ENCODE data around the gene WDFY4.

The WDFY4 gene

DNA sequence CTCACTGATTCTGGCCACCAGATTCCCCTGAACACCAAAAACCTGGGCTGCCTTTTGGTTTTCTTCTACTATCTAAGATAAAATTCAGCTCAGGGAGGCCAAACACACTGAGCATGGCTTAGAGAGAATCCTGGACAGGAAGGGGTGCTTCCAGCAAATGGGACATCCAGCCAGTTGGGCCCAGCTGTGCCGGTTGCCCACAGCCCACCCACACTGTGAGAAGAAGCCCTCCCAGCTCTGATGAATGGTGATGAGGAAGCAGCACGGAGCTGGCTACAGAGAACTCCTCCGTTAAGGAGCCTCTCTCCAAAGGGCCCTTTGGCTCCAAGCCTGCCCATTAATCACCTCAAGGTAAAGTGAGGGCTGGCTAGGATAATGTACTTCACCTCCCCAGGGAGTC lies 239.1 kb downstream of the WDFY4 start (continued):
- TF ChIP-seq, protein P1, sequence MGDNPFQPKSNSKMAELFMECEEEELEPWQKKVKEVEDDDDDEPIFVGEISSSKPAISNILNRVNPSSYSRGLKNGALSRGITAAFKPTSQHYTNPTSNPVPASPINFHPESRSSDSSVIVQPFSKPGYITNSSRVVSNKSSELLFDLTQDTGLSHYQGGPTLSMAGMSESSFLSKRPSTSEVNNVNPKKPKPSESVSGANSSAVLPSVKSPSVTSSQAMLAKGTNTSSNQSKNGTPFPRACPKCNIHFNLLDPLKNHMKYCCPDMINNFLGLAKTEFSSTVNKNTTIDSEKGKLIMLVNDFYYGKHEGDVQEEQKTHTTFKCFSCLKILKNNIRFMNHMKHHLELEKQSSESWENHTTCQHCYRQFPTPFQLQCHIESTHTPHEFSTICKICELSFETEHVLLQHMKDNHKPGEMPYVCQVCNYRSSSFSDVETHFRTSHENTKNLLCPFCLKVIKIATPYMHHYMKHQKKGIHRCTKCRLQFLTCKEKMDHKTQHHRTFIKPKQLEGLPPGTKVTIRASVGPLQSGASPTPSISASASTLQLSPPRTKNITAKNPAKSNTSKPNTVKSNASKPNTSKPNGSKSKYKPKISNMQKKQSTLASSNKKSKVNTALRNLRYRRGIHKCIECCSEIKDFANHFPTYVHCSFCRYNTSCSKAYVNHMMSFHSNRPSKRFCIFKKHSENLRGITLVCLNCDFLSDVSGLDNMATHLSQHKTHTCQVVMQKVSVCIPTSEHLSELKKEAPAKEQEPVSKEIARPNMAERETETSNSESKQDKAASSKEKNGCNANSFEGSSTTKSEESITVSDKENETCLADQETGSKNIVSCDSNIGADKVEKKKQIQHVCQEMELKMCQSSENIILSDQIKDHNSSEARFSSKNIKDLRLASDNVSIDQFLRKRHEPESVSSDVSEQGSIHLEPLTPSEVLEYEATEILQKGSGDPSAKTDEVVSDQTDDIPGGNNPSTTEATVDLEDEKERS (tag by site-specific recombination; IDR thresholded peaks at IDR 0.05), result no peak
- TF ChIP-seq, protein P2, sequence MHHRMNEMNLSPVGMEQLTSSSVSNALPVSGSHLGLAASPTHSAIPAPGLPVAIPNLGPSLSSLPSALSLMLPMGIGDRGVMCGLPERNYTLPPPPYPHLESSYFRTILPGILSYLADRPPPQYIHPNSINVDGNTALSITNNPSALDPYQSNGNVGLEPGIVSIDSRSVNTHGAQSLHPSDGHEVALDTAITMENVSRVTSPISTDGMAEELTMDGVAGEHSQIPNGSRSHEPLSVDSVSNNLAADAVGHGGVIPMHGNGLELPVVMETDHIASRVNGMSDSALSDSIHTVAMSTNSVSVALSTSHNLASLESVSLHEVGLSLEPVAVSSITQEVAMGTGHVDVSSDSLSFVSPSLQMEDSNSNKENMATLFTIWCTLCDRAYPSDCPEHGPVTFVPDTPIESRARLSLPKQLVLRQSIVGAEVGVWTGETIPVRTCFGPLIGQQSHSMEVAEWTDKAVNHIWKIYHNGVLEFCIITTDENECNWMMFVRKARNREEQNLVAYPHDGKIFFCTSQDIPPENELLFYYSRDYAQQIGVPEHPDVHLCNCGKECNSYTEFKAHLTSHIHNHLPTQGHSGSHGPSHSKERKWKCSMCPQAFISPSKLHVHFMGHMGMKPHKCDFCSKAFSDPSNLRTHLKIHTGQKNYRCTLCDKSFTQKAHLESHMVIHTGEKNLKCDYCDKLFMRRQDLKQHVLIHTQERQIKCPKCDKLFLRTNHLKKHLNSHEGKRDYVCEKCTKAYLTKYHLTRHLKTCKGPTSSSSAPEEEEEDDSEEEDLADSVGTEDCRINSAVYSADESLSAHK (tag by site-specific recombination; IDR thresholded peaks at IDR 0.05), result no peak

DNA sequence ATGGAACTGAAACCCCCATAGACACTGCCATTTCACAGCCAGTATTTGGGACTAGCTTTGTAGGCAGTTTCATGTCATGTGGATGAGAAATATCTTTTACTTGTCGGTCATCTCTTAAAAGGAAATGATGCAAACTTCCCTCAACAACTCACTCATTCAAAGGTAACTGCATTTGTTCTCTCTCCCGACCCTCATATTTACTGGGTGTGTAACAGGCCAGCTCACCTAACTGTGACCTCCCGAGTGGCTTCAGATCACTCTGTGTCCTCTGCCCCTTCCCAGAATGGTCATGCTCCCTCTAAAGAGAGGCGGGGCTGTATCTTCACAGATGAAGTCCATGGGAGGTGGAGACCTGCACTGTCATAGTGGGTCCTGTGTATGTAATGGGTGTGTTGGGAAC lies 240.3 kb downstream of the WDFY4 start:
- Histone ChIP-seq H3K9me3 (ENCODE audit: control insufficient read depth, insufficient read depth, low read depth, low read length) (no peaks in the 10 kb centered on the region), H3K27ac (ENCODE audit: extremely low read depth, low read depth, low read length) (no peak overlapping the region), H3K36me3 (ENCODE audit: control insufficient read depth in 2 of 2, insufficient read depth in 1 of 2, low read length in 2 of 2) (no peaks in the 10 kb centered on the region), H3K4me1 (ENCODE audit: control insufficient read depth, insufficient read depth, low read length) (no peaks in the 10 kb centered on the region), H3K4me3 (ENCODE audit: low read depth, low read length) (no peak overlapping the region)
- TF ChIP-seq ZNF473 (tag by site-specific recombination; IDR thresholded peaks at IDR 0.05), result no peak
- TF ChIP-seq ZNF155 (tag by site-specific recombination; IDR thresholded peaks at IDR 0.05), result no peak
- no peak for TF ChIP-seq ZNF354C (tag by site-specific recombination; IDR thresholded peaks at IDR 0.05; ENCODE audit: borderline replicate concordance, low read depth)
- TF ChIP-seq BCL11A (tag by site-specific recombination; IDR thresholded peaks at IDR 0.05; ENCODE audit: low read depth), result no peak
- ChIA-PET POLR2A (no interaction called here), CTCF (interaction anchor here (2.2 kb wide), 1 partner anchor 269 kb away, joined by 9 read pairs; no protein-coding TSS in a partner anchor)

DNA sequence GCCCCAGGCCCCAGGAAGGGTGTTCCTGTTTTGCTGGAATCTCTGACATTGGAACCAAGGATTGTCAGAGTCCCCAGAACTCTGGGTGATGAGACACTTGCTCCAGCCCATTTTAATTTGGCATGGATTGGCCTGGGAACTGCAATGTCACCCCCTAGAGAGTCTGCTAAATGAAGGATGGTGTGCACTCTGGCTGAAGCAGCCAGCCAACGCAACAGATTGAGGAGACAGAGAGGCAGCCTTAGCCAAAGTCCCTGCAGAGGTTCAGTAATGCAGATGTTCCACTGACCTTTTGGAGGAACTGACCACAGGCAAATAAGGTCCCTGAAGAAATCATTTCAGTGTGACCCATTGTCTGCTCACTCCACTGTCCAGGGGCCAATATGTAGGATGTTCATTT lies 241.6 kb downstream of the WDFY4 start:
- H3K4me3 ChIP-seq (ENCODE audit: low read depth, low read length), result no peak overlapping the region
- TF ChIP-seq ZNF629 (tag by site-specific recombination; IDR thresholded peaks at IDR 0.05) (no peak), ZNF677 (tag by site-specific recombination; IDR thresholded peaks at IDR 0.05) (no peak), ZNF785 (tag by site-specific recombination; IDR thresholded peaks at IDR 0.05) (no peak), KLF1 (tag by site-specific recombination; IDR thresholded peaks at IDR 0.05) (no peak)
- TF ChIP-seq, protein P3, sequence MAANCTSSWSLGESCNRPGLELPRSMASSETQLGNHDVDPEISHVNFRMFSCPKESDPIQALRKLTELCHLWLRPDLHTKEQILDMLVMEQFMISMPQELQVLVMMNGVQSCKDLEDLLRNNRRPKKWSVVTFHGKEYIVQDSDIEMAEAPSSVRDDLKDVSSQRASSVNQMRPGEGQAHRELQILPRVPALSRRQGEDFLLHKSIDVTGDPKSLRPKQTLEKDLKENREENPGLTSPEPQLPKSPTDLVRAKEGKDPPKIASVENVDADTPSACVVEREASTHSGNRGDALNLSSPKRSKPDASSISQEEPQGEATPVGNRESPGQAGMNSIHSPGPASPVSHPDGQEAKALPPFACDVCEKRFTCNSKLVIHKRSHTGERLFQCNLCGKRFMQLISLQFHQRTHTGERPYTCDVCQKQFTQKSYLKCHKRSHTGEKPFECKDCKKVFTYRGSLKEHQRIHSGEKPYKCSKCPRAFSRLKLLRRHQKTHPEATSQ (tag by site-specific recombination; IDR thresholded peaks at IDR 0.05), result no peak
- H3K9me3 ChIP-seq (ENCODE audit: control insufficient read depth, insufficient read depth, low read depth, low read length), result no peaks in the 10 kb centered on the region
- H3K27ac ChIP-seq (ENCODE audit: extremely low read depth, low read depth, low read length), result no peak overlapping the region
- no peaks in the 10 kb centered on the region for H3K4me1 ChIP-seq (ENCODE audit: control insufficient read depth, insufficient read depth, low read length)
- ChIA-PET POLR2A (no interaction called here), CTCF (no interaction called here)
- no peaks in the 10 kb centered on the region for H3K36me3 ChIP-seq (ENCODE audit: control insufficient read depth in 2 of 2, insufficient read depth in 1 of 2, low read length in 2 of 2)

DNA sequence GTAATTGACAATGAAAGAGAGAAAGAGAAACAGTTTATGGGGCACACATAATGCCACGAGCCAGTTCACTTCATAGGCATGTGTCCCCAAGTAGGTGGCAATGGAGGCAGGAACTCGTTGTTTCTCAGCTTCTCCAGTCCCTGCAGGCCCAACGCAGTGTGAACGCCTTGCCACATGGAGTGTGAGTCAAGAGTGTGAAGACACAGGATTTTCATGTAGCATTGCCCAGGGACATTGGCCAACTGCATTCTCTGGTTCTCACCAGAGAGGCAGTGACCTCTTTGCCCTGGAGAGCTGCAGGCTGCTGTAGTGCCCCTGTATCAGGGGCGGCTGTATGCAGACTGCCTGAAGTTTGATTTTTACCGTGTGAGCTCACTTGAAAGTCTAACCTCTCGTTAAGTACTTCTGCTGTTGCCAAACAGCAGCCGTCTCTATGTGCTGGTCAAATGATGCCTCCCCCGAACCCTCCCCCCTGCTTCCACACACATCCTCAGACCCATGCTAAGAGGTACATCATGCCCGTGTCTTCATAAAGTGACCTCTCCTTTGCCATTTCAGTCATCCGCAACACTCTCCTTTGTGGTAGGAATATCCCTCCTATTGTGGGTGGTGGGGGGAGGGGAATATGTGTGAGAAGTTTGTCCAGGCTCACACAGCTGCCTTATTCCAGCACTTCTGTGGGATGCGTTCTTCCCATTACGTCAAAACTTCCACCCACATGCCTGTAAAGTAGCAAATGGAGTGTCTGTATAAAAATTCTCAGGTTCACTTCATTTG lies 242.3 kb downstream of the WDFY4 start:
- H3K4me3 ChIP-seq (ENCODE audit: low read depth, low read length), result no peak overlapping the region
- CTCF ChIA-PET, result interaction anchor here (0.7 kb wide), 1 partner anchor 54 kb away, joined by 3 read pairs; no protein-coding TSS in a partner anchor
- TF ChIP-seq EGR2 (tag by site-specific recombination; IDR thresholded peaks at IDR 0.05; ENCODE audit: low read depth), result peak; percentile 58
- no peak for TF ChIP-seq ZNF792 (tag by site-specific recombination; IDR thresholded peaks at IDR 0.05)
- TF ChIP-seq, protein P4, sequence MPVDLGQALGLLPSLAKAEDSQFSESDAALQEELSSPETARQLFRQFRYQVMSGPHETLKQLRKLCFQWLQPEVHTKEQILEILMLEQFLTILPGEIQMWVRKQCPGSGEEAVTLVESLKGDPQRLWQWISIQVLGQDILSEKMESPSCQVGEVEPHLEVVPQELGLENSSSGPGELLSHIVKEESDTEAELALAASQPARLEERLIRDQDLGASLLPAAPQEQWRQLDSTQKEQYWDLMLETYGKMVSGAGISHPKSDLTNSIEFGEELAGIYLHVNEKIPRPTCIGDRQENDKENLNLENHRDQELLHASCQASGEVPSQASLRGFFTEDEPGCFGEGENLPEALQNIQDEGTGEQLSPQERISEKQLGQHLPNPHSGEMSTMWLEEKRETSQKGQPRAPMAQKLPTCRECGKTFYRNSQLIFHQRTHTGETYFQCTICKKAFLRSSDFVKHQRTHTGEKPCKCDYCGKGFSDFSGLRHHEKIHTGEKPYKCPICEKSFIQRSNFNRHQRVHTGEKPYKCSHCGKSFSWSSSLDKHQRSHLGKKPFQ (tag by site-specific recombination; IDR thresholded peaks at IDR 0.05), result 0 out of 2 replicates have a peak, but pooled peaks have one; percentile 29
- TF ChIP-seq SP7 (tag by site-specific recombination; IDR thresholded peaks at IDR 0.05), result no peak
- TF ChIP-seq, protein P5, sequence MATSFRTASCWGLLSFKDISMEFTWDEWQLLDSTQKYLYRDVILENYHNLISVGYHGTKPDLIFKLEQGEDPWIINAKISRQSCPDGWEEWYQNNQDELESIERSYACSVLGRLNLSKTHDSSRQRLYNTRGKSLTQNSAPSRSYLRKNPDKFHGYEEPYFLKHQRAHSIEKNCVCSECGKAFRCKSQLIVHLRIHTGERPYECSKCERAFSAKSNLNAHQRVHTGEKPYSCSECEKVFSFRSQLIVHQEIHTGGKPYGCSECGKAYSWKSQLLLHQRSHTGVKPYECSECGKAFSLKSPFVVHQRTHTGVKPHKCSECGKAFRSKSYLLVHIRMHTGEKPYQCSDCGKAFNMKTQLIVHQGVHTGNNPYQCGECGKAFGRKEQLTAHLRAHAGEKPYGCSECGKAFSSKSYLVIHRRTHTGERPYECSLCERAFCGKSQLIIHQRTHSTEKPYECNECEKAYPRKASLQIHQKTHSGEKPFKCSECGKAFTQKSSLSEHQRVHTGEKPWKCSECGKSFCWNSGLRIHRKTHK (tag by site-specific recombination; IDR thresholded peaks at IDR 0.05), result no peak
- TF ChIP-seq ZNF837 (tag by site-specific recombination; IDR thresholded peaks at IDR 0.05), result no peak
- no peak for TF ChIP-seq BCL11B (tag by site-specific recombination; IDR thresholded peaks at IDR 0.05; ENCODE audit: low read depth)
- TF ChIP-seq ZFHX2 (tag by site-specific recombination; conservative IDR thresholded peaks at IDR 0.05), result 0 out of 2 replicates have a peak, but pooled peaks have one; percentile 10

More for the DNA sequence above, 242.3 kb downstream of the WDFY4 start:
- Histone ChIP-seq H3K9me3 (ENCODE audit: control insufficient read depth, insufficient read depth, low read depth, low read length) (no peaks in the 10 kb centered on the region), H3K4me1 (ENCODE audit: control insufficient read depth, insufficient read depth, low read length) (no peaks in the 10 kb centered on the region), H3K36me3 (ENCODE audit: control insufficient read depth in 2 of 2, insufficient read depth in 1 of 2, low read length in 2 of 2) (no peaks in the 10 kb centered on the region), H3K27ac (ENCODE audit: extremely low read depth, low read depth, low read length) (no peak overlapping the region)
- POLR2A ChIA-PET, result no interaction called here

Measured in HEK293 (cell line).